ENCODE results near the gene WDR64.

WDR64 gene

GRCh38 chr1:241652012-241652411 is at the start of gene WDR64:
TSS of gene WDR64 (plus strand) at chr1:241652281. CDS start at chr1:241652485, 204 bp downstream.
- ATAC-seq, result no peak
- no peak for TF ChIP-seq GLIS3 (CRISPR knock-in tag; IDR thresholded peaks at IDR 0.05)
- TF ChIP-seq TOX (CRISPR knock-in tag; IDR thresholded peaks at IDR 0.05; ENCODE audit: borderline replicate concordance), result no peak
- no peak for TF ChIP-seq ZFP3 (CRISPR knock-in tag; IDR thresholded peaks at IDR 0.05)
- TF ChIP-seq ZNF8 (CRISPR knock-in tag; IDR thresholded peaks at IDR 0.05), result no peak
- TF ChIP-seq ZNF70 (CRISPR knock-in tag; IDR thresholded peaks at IDR 0.05), result no peak
- no peak for TF ChIP-seq CSDC2 (CRISPR knock-in tag; IDR thresholded peaks at IDR 0.05)
- no peak for TF ChIP-seq CREB5 (CRISPR knock-in tag; IDR thresholded peaks at IDR 0.05; ENCODE audit: low read depth)
- TF ChIP-seq PATZ1 (CRISPR knock-in tag; IDR thresholded peaks at IDR 0.05; ENCODE audit: borderline replicate concordance), result no peak
- TF ChIP-seq BACH2 (CRISPR knock-in tag; IDR thresholded peaks at IDR 0.05; ENCODE audit: borderline replicate concordance), result no peak
- no peak for TF ChIP-seq TSHZ2 (CRISPR knock-in tag; IDR thresholded peaks at IDR 0.05)

- TF ChIP-seq ZFP30 (CRISPR knock-in tag; IDR thresholded peaks at IDR 0.05), result no peak
- TF ChIP-seq ESRRG (CRISPR knock-in tag; IDR thresholded peaks at IDR 0.05), result no peak
- no peak for TF ChIP-seq RARB (CRISPR knock-in tag; IDR thresholded peaks at IDR 0.05)
- TF ChIP-seq TCF4 (CRISPR knock-in tag; IDR thresholded peaks at IDR 0.05; ENCODE audit: borderline replicate concordance), result no peak
- TF ChIP-seq PATZ1 (CRISPR knock-in tag; IDR thresholded peaks at IDR 0.05; ENCODE audit: borderline replicate concordance), result no peak
- TF ChIP-seq TOX (CRISPR knock-in tag; IDR thresholded peaks at IDR 0.05; ENCODE audit: borderline replicate concordance), result no peak
- peak; percentile 29; the same call in 1 of the 3 replicates for ATAC-seq
These were observed 48.3 kb upstream of the WDR64 start for GRCh38 chr1:241603731-241604245.

- ATAC-seq, result peak; percentile 57
These were observed 46.8 kb upstream of the WDR64 start for GRCh38 chr1:241605146-241605805.

GRCh38 chr1:241606544-241606943 is 45.5 kb upstream of the WDR64 start:
- no peak for ATAC-seq
- TF ChIP-seq TCF4 (CRISPR knock-in tag; IDR thresholded peaks at IDR 0.05; ENCODE audit: borderline replicate concordance), result no peak
- no peak for TF ChIP-seq ZNF70 (CRISPR knock-in tag; IDR thresholded peaks at IDR 0.05)
- TF ChIP-seq ZNF565 (CRISPR knock-in tag; conservative IDR thresholded peaks at IDR 0.05; ENCODE audit: low read depth), result no peak
- TF ChIP-seq CREB5 (CRISPR knock-in tag; IDR thresholded peaks at IDR 0.05; ENCODE audit: low read depth), result no peak
- no peak for TF ChIP-seq PPARA (CRISPR knock-in tag; IDR thresholded peaks at IDR 0.05; ENCODE audit: borderline replicate concordance)
- TF ChIP-seq CSRNP3 (CRISPR knock-in tag; IDR thresholded peaks at IDR 0.05), result no peak

More at GRCh38 chr1:241605146-241605805, 46.8 kb upstream of the WDR64 start:
- TF ChIP-seq CSDC2 (CRISPR knock-in tag; IDR thresholded peaks at IDR 0.05) (no peak), ZNF70 (CRISPR knock-in tag; IDR thresholded peaks at IDR 0.05) (no peak), POU6F1 (CRISPR knock-in tag; IDR thresholded peaks at IDR 0.05; ENCODE audit: borderline replicate concordance, low read depth) (no peak), RARB (CRISPR knock-in tag; IDR thresholded peaks at IDR 0.05) (no peak)
